ENCODE data around the gene MRPS12. TPM values are rescaled to one million over a fixed set of nuclear protein-coding genes. Genes with fewer than 3 reads are reported as not detected.
"Not testable (repeated sequence)": the region's sequence is repeated elsewhere in the genome, so short reads cannot be mapped to it uniquely, and the experiment has no call there.

MRPS12 gene
- 10 to 100 TPM; 15.2 to 21.4 (median 15.8) TPM for polyA plus RNA-seq (ENCODE audit: insufficient read length in 3 of 3)

DNA sequence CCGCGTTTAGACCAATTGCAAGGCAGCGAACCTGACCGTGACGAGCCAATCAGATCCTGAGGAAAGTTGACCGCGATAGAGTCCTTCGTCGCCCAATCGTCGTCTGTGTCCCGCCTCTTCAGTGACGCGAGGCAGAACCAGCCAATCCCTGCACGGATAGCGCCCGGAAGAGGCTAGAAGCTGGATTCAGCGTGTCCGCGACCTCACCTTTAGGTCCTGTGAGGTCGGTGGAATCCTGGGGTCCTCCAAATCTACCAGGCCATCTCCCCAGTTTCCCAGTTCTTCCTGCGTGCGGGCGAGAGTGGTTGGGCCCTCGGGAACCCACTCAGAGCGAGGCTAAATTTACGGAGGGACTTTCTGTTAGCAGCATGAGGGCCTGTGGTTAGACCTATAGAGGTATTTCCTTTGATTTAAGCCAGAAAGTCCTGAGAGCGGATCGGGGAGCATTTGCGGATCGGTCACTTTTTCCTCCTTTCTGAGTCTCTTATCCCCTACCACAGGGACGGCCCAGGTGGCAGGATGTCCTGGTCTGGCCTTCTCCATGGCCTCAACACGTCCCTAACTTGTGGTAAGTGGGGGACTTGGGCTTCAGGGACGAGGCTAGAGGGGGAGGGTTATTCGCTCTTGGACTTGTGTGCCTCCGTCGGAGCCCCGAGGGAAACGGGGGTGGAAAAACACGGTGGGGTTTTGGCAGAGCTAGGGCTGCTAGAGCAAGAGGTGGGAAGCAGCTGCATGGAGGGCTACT lies at the start of gene MRPS12:
TSS of gene MRPS12 (plus strand) at position 169 of the 745 bp plus-strand sequence. CDS start at position 520, 351 bp downstream.
- peak; percentile 98 to 99 (median 99) for DNase-seq (ENCODE audit: low read depth in 3 of 3, low spot score in 2 of 3)

GRCh38 chr19:38883286-38883685 lies 47.5 kb upstream of the MRPS12 start:
- no peak for DNase-seq (ENCODE audit: low read depth in 3 of 3, low spot score in 2 of 3)

DNA sequence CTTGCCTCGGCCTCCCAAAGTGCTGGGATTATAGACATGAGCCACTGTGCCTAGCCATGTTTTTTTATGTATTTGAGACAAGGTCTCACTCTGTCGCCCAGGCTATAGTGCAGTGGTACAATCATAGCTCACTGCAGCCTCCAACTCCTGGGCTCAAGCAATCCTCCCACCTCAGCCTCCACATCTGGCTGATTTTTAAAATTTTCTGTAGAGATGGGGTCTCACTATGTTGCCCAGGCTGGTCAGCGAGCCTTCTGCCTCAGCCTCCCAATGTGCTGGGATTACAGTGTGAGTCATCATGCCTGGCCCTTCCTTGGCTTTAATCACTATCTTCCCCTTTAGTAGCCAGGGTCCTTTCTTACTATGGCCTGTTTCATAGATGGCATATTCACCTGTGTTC lies 46.1 kb upstream of the MRPS12 start:
- not testable (repeated sequence) for DNase-seq (ENCODE audit: low read depth in 3 of 3, low spot score in 2 of 3)

DNA sequence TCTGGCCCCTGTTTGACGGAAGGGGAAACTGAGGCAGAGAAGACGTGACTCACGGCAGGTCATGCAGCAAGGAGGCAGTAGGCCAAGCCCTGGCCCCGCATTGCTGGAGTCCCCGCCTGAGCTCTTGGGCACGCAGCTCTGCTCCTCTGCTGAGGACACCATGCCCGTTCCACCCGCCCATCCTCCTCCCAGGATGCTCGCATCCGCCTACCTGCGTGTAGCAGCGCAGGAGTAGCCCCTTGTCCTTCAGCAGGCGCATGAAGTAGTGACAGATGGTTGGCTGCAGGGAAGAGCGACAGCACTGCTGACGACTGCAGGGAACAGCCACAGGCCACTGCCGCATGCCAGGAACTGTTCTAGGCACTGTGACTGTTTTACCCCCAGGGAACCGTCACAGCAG lies 41.9 kb upstream of the MRPS12 start:
- no peak for DNase-seq (ENCODE audit: low read depth in 3 of 3, low spot score in 2 of 3)

- no peak for DNase-seq (ENCODE audit: low read depth in 3 of 3, low spot score in 2 of 3)
Observed at GRCh38 chr19:38889803-38890202, 40.9 kb upstream of the MRPS12 start.

- DNase-seq (ENCODE audit: low read depth in 3 of 3, low spot score in 2 of 3) = no peak
Observed at GRCh38 chr19:38890686-38891085, 40.1 kb upstream of the MRPS12 start.

- no peak for DNase-seq (ENCODE audit: low read depth in 3 of 3, low spot score in 2 of 3)
Observed at GRCh38 chr19:38891771-38892170, 39.0 kb upstream of the MRPS12 start.

GRCh38 chr19:38892841-38893240 lies 37.9 kb upstream of the MRPS12 start:
- no peak for DNase-seq (ENCODE audit: low read depth in 3 of 3, low spot score in 2 of 3)

GRCh38 chr19:38893341-38893771 lies 37.4 kb upstream of the MRPS12 start:
- DNase-seq (ENCODE audit: low read depth in 3 of 3, low spot score in 2 of 3) = no peak

GRCh38 chr19:38894968-38895367 lies 35.8 kb upstream of the MRPS12 start:
- DNase-seq (ENCODE audit: low read depth in 3 of 3, low spot score in 2 of 3) = no peak

DNA sequence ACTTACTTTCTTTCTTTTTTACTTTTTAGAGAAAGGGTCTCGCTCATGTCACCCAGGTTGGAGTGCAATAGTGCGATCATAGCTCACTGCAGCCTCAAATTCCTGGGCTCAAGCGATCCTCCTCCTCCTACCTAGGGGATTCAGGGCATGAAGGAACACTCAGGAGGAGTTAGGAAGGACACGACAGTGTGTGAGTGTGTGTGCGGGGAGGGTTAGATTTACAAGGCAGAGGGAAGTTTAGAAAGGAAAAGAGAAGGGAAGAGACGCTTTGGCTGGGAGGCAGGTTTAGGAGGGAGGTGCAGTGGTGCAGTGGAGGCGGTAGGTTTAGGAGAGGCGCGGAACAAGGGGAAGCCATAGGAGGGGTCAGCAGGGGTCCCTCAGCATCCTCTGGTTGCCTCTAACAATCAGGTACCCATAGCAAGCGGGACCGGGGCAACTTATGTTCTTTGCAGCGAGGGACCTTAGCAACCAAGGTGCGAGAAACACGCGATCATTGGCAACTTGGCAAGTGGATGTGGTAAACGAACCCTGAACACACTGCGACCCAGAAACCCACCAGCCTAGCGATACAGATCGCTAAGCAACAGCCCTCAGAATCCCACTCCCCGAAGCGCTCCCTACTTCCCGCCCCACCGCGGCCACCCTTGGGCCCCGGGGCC lies 31.8 kb upstream of the MRPS12 start:
- DNase-seq (ENCODE audit: low read depth in 3 of 3, low spot score in 2 of 3) = no peak

DNA sequence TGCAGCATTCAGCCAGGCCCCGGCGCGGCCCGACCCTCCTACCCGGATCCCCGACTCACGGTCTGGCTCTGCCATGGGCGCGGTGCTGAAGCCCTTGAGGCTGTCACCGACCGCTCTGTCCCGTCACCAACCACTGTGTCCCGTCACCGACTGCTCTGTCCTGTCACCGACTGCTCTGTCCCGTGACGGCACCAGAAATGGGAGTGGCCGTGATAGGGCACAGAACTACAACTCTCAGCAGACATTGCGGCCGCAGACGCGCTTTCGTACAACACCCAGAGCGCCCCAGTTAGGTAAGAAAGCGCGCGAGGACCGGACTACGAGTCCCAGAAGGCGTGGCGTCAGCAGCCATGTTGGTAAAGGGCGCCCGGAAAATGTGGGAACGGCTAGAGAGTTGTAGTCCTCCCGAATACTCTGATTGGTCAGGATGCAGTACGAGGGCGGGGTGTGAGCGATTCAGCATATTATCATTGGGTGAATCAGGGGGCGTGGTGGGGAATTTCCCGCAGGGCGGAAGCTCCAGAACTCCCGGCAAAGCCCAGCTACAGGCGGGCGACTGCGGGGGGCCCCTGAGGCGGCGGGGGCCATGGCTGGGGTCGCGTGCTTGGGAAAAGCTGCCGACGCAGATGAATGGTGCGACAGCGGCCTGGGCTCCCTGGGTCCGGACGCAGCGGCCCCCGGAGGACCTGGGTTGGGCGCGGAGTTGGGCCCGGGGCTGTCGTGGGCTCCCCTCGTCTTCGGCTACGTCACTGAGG lies 31.1 kb upstream of the MRPS12 start, which contains the start of the genes NFKBIB and SIRT2:
TSS of gene NFKBIB (plus strand) at position 523 of the 755 bp plus-strand sequence. CDS start at position 587, 64 bp downstream.
TSS of gene SIRT2 (minus strand) at position 172 of the 755 bp plus-strand sequence. CDS start at position 75, 97 bp downstream.
- DNase-seq (ENCODE audit: low read depth in 3 of 3, low spot score in 2 of 3) = peak; percentile 99 to 100 (median 99)

DNA sequence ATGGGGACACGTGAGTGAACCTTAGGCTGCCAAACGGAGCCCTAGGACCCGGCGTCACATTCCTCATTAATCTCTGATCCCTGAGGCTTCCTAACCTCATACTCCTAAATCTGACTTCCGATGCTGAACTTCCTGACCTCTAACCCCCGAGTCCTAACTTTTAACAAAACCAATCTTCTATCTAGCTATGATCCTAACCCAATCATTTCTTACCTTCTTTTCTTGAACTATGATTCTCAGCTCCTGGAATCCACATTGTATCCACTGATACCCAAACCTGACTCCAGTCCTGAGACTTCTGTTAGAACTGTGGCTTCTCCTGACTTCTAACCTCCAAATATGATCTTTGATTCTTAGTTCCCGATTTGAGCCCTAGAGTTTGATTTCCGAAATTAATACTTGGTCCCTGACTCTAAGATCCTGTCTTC lies 30.5 kb upstream of the MRPS12 start:
- DNase-seq (ENCODE audit: low read depth in 3 of 3, low spot score in 2 of 3) = peak in 1 of 3 donors; percentile 38

- DNase-seq (ENCODE audit: low read depth in 3 of 3, low spot score in 2 of 3) = no peak
Observed at GRCh38 chr19:38900743-38901190, 30.0 kb upstream of the MRPS12 start.

DNA sequence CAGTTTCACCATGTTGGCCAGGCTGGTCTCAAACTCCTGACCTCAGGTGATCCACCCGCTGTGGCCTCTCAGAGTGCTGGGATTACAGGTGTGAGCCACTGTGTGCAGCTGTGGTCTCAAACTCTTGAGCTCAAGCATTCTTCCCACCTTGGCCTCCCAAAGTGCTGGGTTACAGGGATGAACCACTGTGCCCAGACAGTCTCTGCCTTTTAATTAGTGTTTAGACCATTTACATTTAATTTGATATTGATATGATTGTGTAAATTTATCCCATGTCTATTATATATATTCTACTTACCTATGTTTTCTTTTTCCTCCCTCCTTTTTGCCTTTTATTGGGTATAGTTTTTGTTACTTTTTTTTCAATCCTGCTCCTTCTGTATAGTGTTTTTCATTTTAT lies 29.1 kb upstream of the MRPS12 start:
- no peak for DNase-seq (ENCODE audit: low read depth in 3 of 3, low spot score in 2 of 3)

- no peak for DNase-seq (ENCODE audit: low read depth in 3 of 3, low spot score in 2 of 3)
Observed at GRCh38 chr19:38904581-38905539, 25.9 kb upstream of the MRPS12 start.

DNA sequence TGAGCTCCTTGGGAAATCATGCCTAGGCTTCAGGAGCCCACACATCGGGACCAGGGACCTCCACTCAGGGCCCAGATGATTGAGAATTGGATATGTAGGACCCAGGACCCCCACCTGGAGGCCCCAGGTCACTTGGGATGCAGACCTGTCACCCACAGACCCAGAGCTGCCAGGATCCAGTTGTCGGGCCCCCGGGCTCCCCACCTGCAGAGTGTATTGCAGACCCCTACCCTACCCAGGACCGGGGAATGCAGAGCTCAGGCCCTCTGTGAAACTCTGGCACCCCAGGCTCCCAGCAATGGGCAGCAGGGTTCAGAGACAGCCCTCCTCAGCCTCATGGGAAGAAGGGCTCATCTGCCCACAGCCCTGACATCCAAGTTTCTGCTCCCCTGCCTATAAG lies 25.1 kb upstream of the MRPS12 start:
- DNase-seq (ENCODE audit: low read depth in 3 of 3, low spot score in 2 of 3) = no peak

- DNase-seq (ENCODE audit: low read depth in 3 of 3, low spot score in 2 of 3) = no peak
Observed at GRCh38 chr19:38907227-38907626, 23.5 kb upstream of the MRPS12 start.

DNA sequence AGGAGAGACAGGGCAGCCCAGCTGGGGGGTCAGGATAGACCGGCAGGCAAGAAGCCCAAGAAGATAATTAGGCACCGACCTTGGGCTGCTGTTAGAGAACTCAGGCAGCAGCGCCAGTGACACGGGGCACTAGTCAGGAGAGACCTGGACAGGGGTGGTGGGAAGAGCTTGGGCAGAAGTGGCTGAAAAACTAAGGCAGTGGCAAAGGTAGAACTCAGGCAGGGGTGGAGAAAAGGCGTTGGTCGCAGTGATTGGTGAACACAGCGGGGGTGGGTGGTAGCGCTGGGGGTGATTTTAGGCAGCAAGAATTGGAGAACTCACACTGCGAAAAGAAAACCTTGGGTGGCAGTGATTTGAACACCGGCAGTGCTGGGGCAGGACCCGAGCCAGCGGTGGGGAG lies 23.1 kb upstream of the MRPS12 start:
- no peak for DNase-seq (ENCODE audit: low read depth in 3 of 3, low spot score in 2 of 3)

DNA sequence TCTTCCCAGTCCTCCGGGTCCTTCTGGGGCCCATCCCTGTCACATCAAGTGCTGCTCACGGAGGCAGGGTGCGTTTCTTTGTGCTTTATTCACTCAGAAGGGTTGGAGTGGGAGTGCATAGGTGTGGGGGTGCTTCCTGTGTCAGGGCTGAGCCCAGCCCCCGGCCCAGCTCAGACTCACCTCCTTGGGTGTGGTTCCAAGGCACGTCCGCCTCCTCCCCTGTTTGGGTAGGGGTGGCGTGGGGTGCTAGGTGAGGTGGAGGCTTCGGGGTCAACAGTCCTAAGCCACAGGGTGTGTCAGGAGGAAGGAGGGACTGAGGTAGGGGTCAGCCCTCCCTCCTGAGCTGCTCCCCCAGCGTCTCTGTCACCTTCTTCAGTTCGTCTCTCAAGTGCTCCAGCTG lies 21.8 kb upstream of the MRPS12 start:
- DNase-seq (ENCODE audit: low read depth in 3 of 3, low spot score in 2 of 3) = no peak

Measured in right renal cortex interstitium (tissue), 3 donors.